NB4 (cell line): ENCODE measurements around the gene ADGRG2.

Experiments used
- CTCF ChIP-seq: IDR thresholded peaks from one replicate; pipeline ENCODE4 v1.5.1; 2012; ENCODE audit warnings: low read depth, low read length
- MAX ChIP-seq: IDR thresholded peaks from 2 replicates; pipeline ENCODE4 v1.6.1; 2011; ENCODE audit warnings: low read depth, low read length
- POLR2A ChIP-seq: IDR thresholded peaks from 2 replicates; pipeline ENCODE4 v1.6.1; 2011; ENCODE audit warnings: mild to moderate bottlenecking; ENCODE audit not compliant: insufficient read length; ENCODE audit errors: extremely low read depth

- no peak for TF ChIP-seq CTCF
- TF ChIP-seq POLR2A = no peak
- no peak for TF ChIP-seq MAX
Observed at GRCh38 chrX:19072372-19072771, 49.9 kb downstream of the ADGRG2 start.
